IPS DF 4.7 (cell line): ENCODE data around the gene ALPL.
"Not testable (repeated sequence)": the region's sequence is repeated elsewhere in the genome, so short reads cannot be mapped to it uniquely, and the experiment has no call there.

ENCODE experiments used
- DNase-seq: peaks from one replicate; pipeline ENCODE4 v3.0.0-alpha.2; 2013; ENCODE audit warnings: low spot score; ENCODE audit errors: extremely low read depth

The ALPL gene

GRCh38 chr1:21559788-21560567 lies 50.8 kb downstream of the ALPL start:
- DNase-seq, result no peak

- DNase-seq, result no peak
These were observed 51.9 kb downstream of the ALPL start for GRCh38 chr1:21560916-21561638.

- DNase-seq, result no peak
These were observed 53.7 kb downstream of the ALPL start for GRCh38 chr1:21562896-21563295.

- DNase-seq, result no peak
These were observed 54.7 kb downstream of the ALPL start for GRCh38 chr1:21563971-21564370.

GRCh38 chr1:21564521-21565095 lies 55.4 kb downstream of the ALPL start:
- DNase-seq, result no peak

- no peak for DNase-seq
These were observed 56.1 kb downstream of the ALPL start for GRCh38 chr1:21565285-21565684.

- DNase-seq, result not testable (repeated sequence)
These were observed 57.1 kb downstream of the ALPL start for GRCh38 chr1:21566361-21566760.

- DNase-seq, result no peak
These were observed 58.2 kb downstream of the ALPL start for GRCh38 chr1:21567241-21568005.

GRCh38 chr1:21568006-21568746 lies 59.0 kb downstream of the ALPL start:
- no peak for DNase-seq

- no peak for DNase-seq
These were observed 59.7 kb downstream of the ALPL start for GRCh38 chr1:21568809-21569385.

- DNase-seq, result no peak
These were observed 60.8 kb downstream of the ALPL start for GRCh38 chr1:21569820-21570527.

GRCh38 chr1:21570528-21570875 lies 61.3 kb downstream of the ALPL start:
- DNase-seq, result no peak

- DNase-seq, result no peak
These were observed 61.7 kb downstream of the ALPL start for GRCh38 chr1:21570885-21571284.

- no peak for DNase-seq
These were observed 63.0 kb downstream of the ALPL start for GRCh38 chr1:21572221-21572620.

GRCh38 chr1:21572735-21573277 lies 63.6 kb downstream of the ALPL start:
- DNase-seq, result no peak

GRCh38 chr1:21573475-21573874 lies 64.3 kb downstream of the ALPL start:
- no peak for DNase-seq

- DNase-seq, result peak; percentile 46
These were observed 64.8 kb downstream of the ALPL start for GRCh38 chr1:21573971-21574465.

GRCh38 chr1:21574466-21575151 lies 65.4 kb downstream of the ALPL start:
- DNase-seq, result no peak

GRCh38 chr1:21575351-21575942 lies 66.2 kb downstream of the ALPL start:
- no peak for DNase-seq
